Naive thymus-derived CD4-positive, alpha-beta T cell (primary cell): ENCODE measurements around the gene CGB1. TPM values are rescaled to one million over a fixed set of nuclear protein-coding genes. Genes with fewer than 3 reads are reported as not detected.
A peak's percentile ranks its signal among the peaks of the same experiment; 100 is the strongest.

Experiments
- ATAC-seq: fragments of 150-1000 bp; cut with Tn5 transposase; 2 replicates; pipeline ENCODE4 v1.10.0; 2021; ENCODE audit warnings: mild to moderate bottlenecking, moderate library complexity
- CTCF ChIA-PET: fragments of 350-600 bp; sonication (Branson Sonifier 250); formaldehyde crosslinking; loops from one replicate; lab custom pipeline; 2021; ENCODE audit warnings: antibody characterized with exemption; lab: Charles Lee
- POLR2A ChIA-PET: fragments of 350-600 bp; sonication (Branson Sonifier 250); formaldehyde crosslinking; loops from one replicate; lab custom pipeline; 2021; ENCODE audit warnings: antibody characterized with exemption, inconsistent platforms; lab: Charles Lee
- DNase-seq, 9 donors: peaks; one replicate each; pipeline versions ENCODE4 v3.0.0 to v3.0.0-alpha.2; 2020 to 2022; ENCODE audit warnings: mixed read lengths in 1 of 9
- H3K27ac ChIP-seq: one replicate; pipeline ENCODE4 v1.7.0; 2013; ENCODE audit warnings: mild to moderate bottlenecking, low read depth, low read length, moderate library complexity
- H3K27me3 ChIP-seq, 2 donors: one replicate each; pipeline ENCODE4 v1.7.0; 2013; ENCODE audit warnings: low read length in 2 of 2, mild to moderate bottlenecking in 2 of 2, moderate library complexity in 2 of 2; ENCODE audit not compliant: control insufficient read depth in 2 of 2, insufficient read depth in 2 of 2
- H3K36me3 ChIP-seq, 3 experiments: 1 replicate in 2 of 3; 2 replicates in 1 of 3; pipeline ENCODE4 v1.7.0; 2013; ENCODE audit warnings: low read length in 3 of 3, mild to moderate bottlenecking in 3 of 3, moderate library complexity in 1 of 3; ENCODE audit not compliant: insufficient read depth in 3 of 3, control insufficient read depth in 2 of 3
- H3K4me1 ChIP-seq, 2 donors: one replicate each; pipeline ENCODE4 v1.7.0; 2013; ENCODE audit warnings: low read length in 2 of 2, mild to moderate bottlenecking in 2 of 2, moderate library complexity in 1 of 2; ENCODE audit not compliant: control insufficient read depth in 2 of 2, insufficient read depth in 2 of 2
- H3K4me3 ChIP-seq: 2 replicates; pipeline ENCODE4 v1.7.0; 2013; ENCODE audit warnings: mild to moderate bottlenecking, low read length
- H3K9me3 ChIP-seq, 3 experiments: 1 replicate in 2 of 3; 2 replicates in 1 of 3; pipeline ENCODE4 v1.7.0; 2013; ENCODE audit warnings: low read length in 3 of 3; ENCODE audit not compliant: control insufficient read depth in 2 of 3
- H3K27ac Mint-ChIP-seq, 9 donors: one replicate each; pipeline ENCODE4 v1.8.0; 2020 to 2022; ENCODE audit warnings: mixed read lengths in 9 of 9, mild to moderate bottlenecking in 8 of 9, moderate library complexity in 5 of 9, inconsistent platforms in 2 of 9
- H3K27me3 Mint-ChIP-seq, 5 donors: one replicate each; pipeline ENCODE4 v1.8.0; 2021 to 2022; ENCODE audit warnings: mixed read lengths in 5 of 5, mild to moderate bottlenecking in 1 of 5
- H3K36me3 Mint-ChIP-seq, 5 donors: one replicate each; pipeline ENCODE4 v1.8.0; 2020 to 2022; ENCODE audit warnings: mixed read lengths in 5 of 5, mild to moderate bottlenecking in 3 of 5, inconsistent platforms in 1 of 5
- H3K4me1 Mint-ChIP-seq, 7 donors: one replicate each; pipeline ENCODE4 v1.8.0; 2020 to 2022; ENCODE audit warnings: mixed read lengths in 7 of 7, mild to moderate bottlenecking in 3 of 7, inconsistent platforms in 1 of 7
- H3K4me3 Mint-ChIP-seq, 10 donors: one replicate each; pipeline ENCODE4 v1.8.0; 2020 to 2022; ENCODE audit warnings: mild to moderate bottlenecking in 10 of 10, mixed read lengths in 10 of 10, moderate library complexity in 6 of 10, inconsistent platforms in 2 of 10
- H3K9me3 Mint-ChIP-seq, 11 donors: one replicate each; pipeline ENCODE4 v1.8.0; 2020 to 2022; ENCODE audit warnings: mixed read lengths in 11 of 11, mild to moderate bottlenecking in 4 of 11, inconsistent platforms in 1 of 11, moderate library complexity in 1 of 11
- intact Hi-C, 2 donors: fragments of 100-400 bp; cut with micrococcal nuclease; formaldehyde crosslinking; loops; one replicate each; pipeline ENCODE4 v1.15.1; 2023
- polyA plus RNA-seq, 2 donors: library from polyadenylated mRNA; unstranded; fragments of 300-500 nt; fragmentation: Illumina TruSeq; gene quantifications; one replicate each; pipeline ENCODE4 v1.2.3, GENCODE V29; 2021
- total RNA-seq, 6 experiments: library from RNA in 5 of 6; stranded (reverse) in 5 of 6; gene quantifications; 1 replicate in 5 of 6; 2 replicates in 1 of 6; pipeline ENCODE4 v1.2.3 and lab custom pipeline; 2021 to 2026

Gene CGB1
- total and polyA plus RNA-seq, 7 experiments from 2014 or later, result not detected

GRCh38 chr19:49069026-49069425, 32.3 kb upstream of the CGB1 start:
- H3K27ac Mint-ChIP-seq, result no peak overlapping the region
- ChIA-PET POLR2A (interaction anchor here (1.3 kb wide), 1 partner anchor 25 kb away, joined by 3 read pairs; no protein-coding TSS in a partner anchor), CTCF (no interaction called here)
- peaks cover 56 to 81% (median 67%) of the 10 kb centered on the region in 5 donors for H3K27me3 Mint-ChIP-seq
- Histone ChIP-seq H3K9me3 (no peaks in the 10 kb centered on the region), H3K4me1 (no peaks in the 10 kb centered on the region), H3K27ac (no peak overlapping the region), H3K27me3 (peaks cover 4 to 9% of the 10 kb centered on the region in 2 donors), H3K4me3 (no peak overlapping the region), H3K36me3 (no peaks in the 10 kb centered on the region)
- H3K9me3 Mint-ChIP-seq, result peaks cover 0 to 10% (median 4%) of the 10 kb centered on the region in 11 donors
- H3K4me3 Mint-ChIP-seq, result no peak overlapping the region
- intact Hi-C loops, result no loop called here
- H3K4me1 Mint-ChIP-seq, result peaks cover 6 to 18% (median 13%) of the 10 kb centered on the region in 7 donors
- DNase-seq, result no peak
- no peak for ATAC-seq
- peaks cover 0 to 4% (median 0%) of the 10 kb centered on the region in 5 donors for H3K36me3 Mint-ChIP-seq

GRCh38 chr19:49067554-49067953, 30.9 kb upstream of the CGB1 start:
- no peak overlapping the region for H3K27ac Mint-ChIP-seq
- Histone ChIP-seq H3K4me3 (no peak overlapping the region), H3K27me3 (no peaks in the 10 kb centered on the region), H3K27ac (no peak overlapping the region), H3K4me1 (no peaks in the 10 kb centered on the region), H3K9me3 (no peaks in the 10 kb centered on the region), H3K36me3 (no peaks in the 10 kb centered on the region)
- POLR2A ChIA-PET, result no interaction called here
- ATAC-seq (no peak), DNase-seq (no peak)
- H3K27me3 Mint-ChIP-seq, result peaks cover 41 to 80% (median 60%) of the 10 kb centered on the region in 5 donors
- CTCF ChIA-PET, result interaction anchor here (0.6 kb wide), 1 partner anchor 1106 kb away, joined by 4 read pairs; no protein-coding TSS in a partner anchor
- peaks cover 0 to 4% (median 0%) of the 10 kb centered on the region in 5 donors for H3K36me3 Mint-ChIP-seq
- peaks cover 0 to 6% (median 4%) of the 10 kb centered on the region in 11 donors for H3K9me3 Mint-ChIP-seq
- intact Hi-C loops, result no loop called here
- peaks cover 0 to 4% (median 1%) of the 10 kb centered on the region in 7 donors for H3K4me1 Mint-ChIP-seq
- no peak overlapping the region for H3K4me3 Mint-ChIP-seq

GRCh38 chr19:49065905-49066512, 29.3 kb upstream of the CGB1 start:
- no peak overlapping the region for H3K27ac ChIP-seq
- peak overlapping the region in 1 of 9 donors; percentile 16 for H3K27ac Mint-ChIP-seq
- ChIA-PET CTCF (no interaction called here), POLR2A (no interaction called here)
- H3K4me1 Mint-ChIP-seq, result peaks cover 0 to 4% (median 0%) of the 10 kb centered on the region in 7 donors
- ATAC-seq (no peak), DNase-seq (no peak)
- no peaks in the 10 kb centered on the region for H3K4me1 ChIP-seq
- H3K4me3 Mint-ChIP-seq, result peak overlapping the region in 2 of 10 donors; percentile 2 to 21
- peaks cover 0 to 4% (median 0%) of the 10 kb centered on the region in 5 donors for H3K36me3 Mint-ChIP-seq
- H3K4me3 ChIP-seq, result no peak overlapping the region
- no peaks in the 10 kb centered on the region for H3K36me3 ChIP-seq
- intact Hi-C loops, result no loop called here
- no peaks in the 10 kb centered on the region for H3K9me3 ChIP-seq
- peaks cover 43 to 76% (median 52%) of the 10 kb centered on the region in 5 donors for H3K27me3 Mint-ChIP-seq
- peaks cover 0 to 2% of the 10 kb centered on the region in 2 donors for H3K27me3 ChIP-seq
- peaks cover 0 to 6% (median 4%) of the 10 kb centered on the region in 11 donors for H3K9me3 Mint-ChIP-seq

- Mint-ChIP-seq H3K27me3 (peaks cover 40 to 74% (median 46%) of the 10 kb centered on the region in 5 donors), H3K27ac (no peak within 1 kb of the TSS), H3K4me3 (peak within 1 kb of the TSS in 5 of 10 donors; percentile 4 to 58 (median 29)), H3K4me1 (peaks cover 0 to 4% (median 0%) of the 10 kb centered on the region in 7 donors), H3K9me3 (peaks cover 0 to 4% (median 0%) of the 10 kb centered on the region in 11 donors), H3K36me3 (no peaks in the 10 kb centered on the region)
- intact Hi-C loops, result no loop called here
- H3K4me3 ChIP-seq, result no peak within 1 kb of the TSS
- no peaks in the 10 kb centered on the region for H3K36me3 ChIP-seq
- DNase-seq (no peak), ATAC-seq (no peak)
- no peak within 1 kb of the TSS for H3K27ac ChIP-seq
- H3K27me3 ChIP-seq, result peaks cover 0 to 3% of the 10 kb centered on the region in 2 donors
- no peaks in the 10 kb centered on the region for H3K9me3 ChIP-seq
- ChIA-PET CTCF (no interaction called here), POLR2A (no interaction called here)
- H3K4me1 ChIP-seq, result no peaks in the 10 kb centered on the region
These were observed 28.3 kb upstream of the CGB1 start, which contains the start of gene NTF4 for GRCh38 chr19:49064768-49065611. TSS of gene NTF4 (minus strand) at chr19:49064818. CDS start at chr19:49061997, 2,821 bp downstream.

- no peaks in the 10 kb centered on the region for H3K4me1 ChIP-seq
- peaks cover 0 to 3% of the 10 kb centered on the region in 2 donors for H3K27me3 ChIP-seq
- ChIA-PET POLR2A (no interaction called here), CTCF (no interaction called here)
- no peak for ATAC-seq
- Mint-ChIP-seq H3K4me1 (peaks cover 0 to 4% (median 0%) of the 10 kb centered on the region in 7 donors), H3K4me3 (peak overlapping the region in 4 of 10 donors; percentile 4 to 58 (median 25)), H3K36me3 (no peaks in the 10 kb centered on the region), H3K27ac (no peak overlapping the region), H3K27me3 (peaks cover 37 to 75% (median 45%) of the 10 kb centered on the region in 5 donors), H3K9me3 (peaks cover 0 to 2% (median 0%) of the 10 kb centered on the region in 11 donors)
- no peak for DNase-seq
- intact Hi-C loops, result no loop called here
- H3K36me3 ChIP-seq, result no peaks in the 10 kb centered on the region
- H3K4me3 ChIP-seq, result no peak overlapping the region
- H3K27ac ChIP-seq, result no peak overlapping the region
- H3K9me3 ChIP-seq, result no peaks in the 10 kb centered on the region
These were observed 27.4 kb upstream of the CGB1 start for GRCh38 chr19:49064029-49064629.

- ChIA-PET POLR2A (no interaction called here), CTCF (no interaction called here)
- intact Hi-C loops, result no loop called here
- DNase-seq (no peak), ATAC-seq (no peak)
- H3K4me3 Mint-ChIP-seq, result no peak overlapping the region
- peaks cover 34 to 80% (median 42%) of the 10 kb centered on the region in 5 donors for H3K27me3 Mint-ChIP-seq
- Histone ChIP-seq H3K27ac (no peak overlapping the region), H3K4me1 (peaks cover 11 to 12% of the 10 kb centered on the region in 2 donors), H3K27me3 (peaks cover 0 to 10% of the 10 kb centered on the region in 2 donors), H3K36me3 (no peaks in the 10 kb centered on the region), H3K9me3 (no peaks in the 10 kb centered on the region), H3K4me3 (no peak overlapping the region)
- H3K27ac Mint-ChIP-seq, result no peak overlapping the region
- no peaks in the 10 kb centered on the region for H3K36me3 Mint-ChIP-seq
- no peaks in the 10 kb centered on the region for H3K9me3 Mint-ChIP-seq
- peaks cover 15 to 20% (median 17%) of the 10 kb centered on the region in 7 donors for H3K4me1 Mint-ChIP-seq
These were observed 24.8 kb upstream of the CGB1 start for GRCh38 chr19:49061445-49061844.
